ENCODE data around the gene MS4A10.

The MS4A10 gene

DNA sequence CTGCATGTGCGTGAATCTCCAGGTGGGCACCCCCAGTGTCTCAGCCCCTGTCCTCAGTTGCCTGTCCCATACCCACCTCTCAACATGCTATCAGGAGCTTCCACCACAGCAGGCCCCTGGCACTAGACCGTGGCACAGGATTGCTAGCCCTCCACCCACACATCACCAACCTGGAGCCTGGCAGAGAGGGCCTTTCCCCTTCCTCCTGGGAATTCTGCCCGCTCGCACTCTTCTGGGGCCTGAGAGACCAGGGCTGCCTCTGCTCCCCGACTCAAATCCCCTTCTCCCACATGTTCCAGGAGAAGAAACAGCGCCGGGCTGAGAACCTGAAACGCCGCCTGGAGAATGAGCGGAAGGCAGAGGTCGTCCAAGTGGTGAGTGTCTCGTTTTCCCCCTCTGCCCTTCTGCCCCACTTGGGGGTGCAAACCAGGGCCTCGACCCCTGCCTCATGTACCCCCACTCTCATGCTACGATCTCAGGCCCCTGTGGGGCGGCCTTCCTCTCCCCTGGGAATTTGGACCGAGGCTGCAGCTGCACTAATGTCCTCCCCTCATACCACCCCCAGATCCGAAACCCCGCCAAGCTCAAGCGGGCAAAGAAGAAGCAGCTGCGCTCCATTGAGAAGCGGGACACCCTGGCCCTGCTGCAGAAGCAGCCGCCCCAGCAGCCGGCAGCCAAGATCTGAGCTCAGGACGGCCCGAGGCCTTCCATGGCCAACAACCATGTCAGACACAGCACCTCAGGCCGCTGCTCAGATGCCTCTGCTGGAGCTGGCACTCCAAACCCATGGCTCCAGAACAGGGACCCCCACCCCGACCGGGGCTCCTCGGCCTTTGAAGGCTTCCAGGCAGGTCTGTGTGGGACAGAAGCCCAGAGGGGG, 64.7 kb downstream of the MS4A10 start:
- no peak for DNase-seq (ENCODE audit: low read depth)

All from stimulated activated CD8-positive, alpha-beta memory T cell treated with anti-CD3 and anti-CD28 coated beads, Interleukin-15, amount 100 ng/mL, for 1 hour (primary cell).